Measurements from ENCODE around the gene ETS1.

- TF ChIP-seq POLR2A (IDR thresholded peaks at IDR 0.05) = no peak
- no peak for TF ChIP-seq CTCF (IDR thresholded peaks at IDR 0.05)
Measured at GRCh38 chr11:128415539-128415938, 171.8 kb downstream of the ETS1 start.
